ENCODE results near the gene KRT1.

KRT1 gene

DNA sequence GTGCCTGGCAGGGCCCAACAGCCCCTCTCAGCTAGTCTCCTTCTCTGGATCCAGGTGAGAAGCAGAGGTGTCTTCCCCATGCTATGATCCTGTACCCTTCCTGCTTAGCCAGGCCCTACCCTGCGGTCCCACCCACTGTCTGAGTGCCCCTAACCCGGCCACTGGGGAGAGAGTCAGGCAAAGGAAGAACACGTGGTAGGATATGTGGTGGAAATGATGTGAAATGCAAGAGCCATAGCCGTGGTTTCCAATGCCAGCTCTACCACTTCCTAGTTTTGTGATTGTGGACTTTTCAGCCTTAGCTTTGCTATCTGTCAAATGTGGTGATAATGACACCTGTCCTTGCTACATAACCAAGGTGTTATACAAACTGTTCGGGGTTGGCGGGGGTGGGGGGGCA lies 44.0 kb downstream of the KRT1 start:
- DNase-seq (ENCODE audit: low read depth) = no peak

DNA sequence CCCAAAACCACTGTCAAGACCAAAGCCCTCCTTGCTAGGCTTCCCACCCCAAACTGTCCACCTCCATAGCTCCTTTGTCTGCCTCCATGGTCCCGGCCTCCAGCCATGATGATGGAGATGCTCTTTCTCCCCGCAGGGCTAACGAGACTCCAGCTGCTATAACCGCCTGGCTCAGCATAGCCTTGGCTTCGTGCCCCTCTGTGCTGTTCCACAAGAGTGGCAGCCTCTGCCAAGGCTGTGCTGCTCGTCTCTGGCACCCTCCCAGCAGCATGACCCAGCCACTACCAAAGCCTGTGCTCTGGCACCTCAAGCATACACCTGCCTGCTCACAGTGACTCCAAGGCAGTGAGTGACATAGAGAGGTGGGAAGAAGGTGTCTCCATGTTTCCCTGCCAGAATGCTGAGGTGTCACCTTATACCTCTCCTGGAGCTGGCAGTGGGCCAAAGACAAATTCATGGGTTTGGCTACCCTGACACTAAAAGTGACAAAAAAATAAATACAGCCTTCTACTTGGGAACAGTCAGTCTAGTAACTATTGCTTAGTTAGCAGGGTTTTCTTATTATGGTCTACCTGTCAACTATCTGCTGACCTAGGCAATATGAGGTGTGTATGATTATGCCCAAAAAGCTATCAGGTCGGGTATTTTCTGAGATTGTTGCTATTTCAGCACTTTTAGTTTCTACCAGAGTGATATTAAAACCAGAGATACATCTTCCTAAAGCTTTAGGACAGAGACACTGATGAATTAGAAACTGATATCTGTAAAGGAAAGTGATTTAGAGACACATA lies 45.7 kb downstream of the KRT1 start:
- DNase-seq (ENCODE audit: low read depth) = no peak

DNA sequence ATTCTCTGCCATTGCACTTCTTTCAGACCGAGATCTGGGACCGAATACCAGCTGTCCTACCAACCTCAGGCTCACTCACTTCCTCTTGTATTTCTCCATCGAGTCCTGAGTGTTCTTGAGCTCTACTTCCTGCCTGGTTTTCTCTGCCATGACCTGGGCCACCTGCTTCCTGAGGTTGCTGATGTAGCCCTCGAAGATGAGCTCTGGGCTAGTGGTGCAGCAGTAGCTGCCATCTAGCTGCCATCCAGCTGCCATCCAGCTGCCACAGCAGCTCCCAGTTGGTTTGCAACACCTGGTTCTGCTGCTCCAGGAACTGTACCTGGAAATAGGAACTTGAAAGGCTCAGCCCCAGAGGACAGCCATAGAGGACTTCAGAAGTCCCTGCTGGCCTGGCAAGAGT lies 46.8 kb downstream of the KRT1 start:
- DNase-seq (ENCODE audit: low read depth) = no peak

DNA sequence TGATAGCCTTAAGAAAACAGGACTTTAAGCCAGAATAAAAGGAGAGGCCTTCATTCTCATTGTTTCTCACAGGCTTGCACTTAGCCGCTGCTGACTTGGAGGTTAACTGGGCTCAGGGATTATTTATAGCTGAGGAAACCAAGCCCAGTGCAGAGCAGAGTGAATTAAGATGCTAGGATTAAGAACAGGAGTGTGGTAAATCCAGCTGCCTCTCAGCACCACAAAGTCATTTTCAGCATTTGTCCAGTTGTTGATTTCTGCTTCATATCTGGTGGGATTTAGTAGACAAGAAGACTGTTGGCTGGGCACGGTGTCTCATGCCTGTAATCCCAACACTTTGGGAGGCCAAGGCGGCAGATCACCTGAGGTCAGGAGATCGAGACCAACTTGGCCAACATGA lies 47.6 kb downstream of the KRT1 start:
- no peak for DNase-seq (ENCODE audit: low read depth)

DNA sequence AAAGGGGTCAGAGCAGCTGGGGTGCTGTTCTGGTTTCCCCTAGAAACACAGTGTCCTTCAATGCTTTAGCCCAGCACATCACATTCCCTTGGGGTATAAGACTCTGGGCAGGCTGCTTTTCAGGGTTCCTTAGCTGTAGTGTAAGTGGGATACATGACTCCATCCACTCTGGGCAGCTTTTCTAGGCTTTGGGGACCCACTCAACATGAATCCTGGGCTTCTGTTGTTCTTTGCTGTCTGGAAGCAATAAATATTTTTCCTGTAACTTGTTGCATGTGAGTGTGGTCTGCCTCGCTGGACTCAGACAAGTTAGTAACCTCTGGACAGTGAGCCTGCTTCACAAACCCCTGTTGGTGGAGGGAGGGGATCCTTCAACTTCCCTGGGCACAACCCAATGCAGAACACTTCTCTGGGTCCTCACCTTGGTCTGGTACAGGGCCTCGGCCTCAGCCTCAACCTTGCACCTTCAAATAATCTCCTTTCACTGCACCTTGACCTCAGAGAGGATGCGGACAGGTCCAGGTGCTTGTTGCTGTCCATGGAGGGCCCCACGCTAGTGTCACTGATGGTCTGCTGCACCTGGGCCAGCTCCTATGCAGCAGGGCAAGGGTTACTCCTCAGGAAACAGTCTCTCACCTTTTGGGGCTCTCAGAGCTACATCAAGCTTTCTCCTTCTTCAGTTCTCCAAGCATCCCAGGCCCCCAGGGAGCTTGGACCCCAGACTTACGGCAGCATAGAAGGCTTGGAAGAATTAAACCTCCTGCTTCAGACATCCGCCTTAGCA lies 48.3 kb downstream of the KRT1 start:
- no peak for DNase-seq (ENCODE audit: low read depth)

DNA sequence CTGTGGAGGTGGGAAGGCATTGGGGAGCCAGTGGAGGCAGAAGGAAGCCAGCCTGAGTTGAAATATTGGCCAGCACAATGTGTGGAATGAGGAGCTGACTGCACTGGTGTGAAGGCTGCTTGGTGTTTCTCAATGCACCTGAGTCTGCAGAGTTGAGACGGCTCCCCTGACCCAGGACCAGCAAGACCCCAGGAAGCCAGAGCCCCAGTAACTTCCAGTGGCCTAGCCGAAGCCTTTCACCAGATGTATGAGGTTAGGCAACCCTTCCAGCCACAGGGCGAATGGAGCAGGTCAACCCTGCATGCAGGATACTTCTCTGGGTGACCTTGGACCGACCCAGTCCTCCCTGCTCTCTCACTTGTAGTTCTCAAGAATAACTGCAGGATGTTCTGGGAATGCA lies 48.9 kb downstream of the KRT1 start:
- no peak for DNase-seq (ENCODE audit: low read depth)

DNA sequence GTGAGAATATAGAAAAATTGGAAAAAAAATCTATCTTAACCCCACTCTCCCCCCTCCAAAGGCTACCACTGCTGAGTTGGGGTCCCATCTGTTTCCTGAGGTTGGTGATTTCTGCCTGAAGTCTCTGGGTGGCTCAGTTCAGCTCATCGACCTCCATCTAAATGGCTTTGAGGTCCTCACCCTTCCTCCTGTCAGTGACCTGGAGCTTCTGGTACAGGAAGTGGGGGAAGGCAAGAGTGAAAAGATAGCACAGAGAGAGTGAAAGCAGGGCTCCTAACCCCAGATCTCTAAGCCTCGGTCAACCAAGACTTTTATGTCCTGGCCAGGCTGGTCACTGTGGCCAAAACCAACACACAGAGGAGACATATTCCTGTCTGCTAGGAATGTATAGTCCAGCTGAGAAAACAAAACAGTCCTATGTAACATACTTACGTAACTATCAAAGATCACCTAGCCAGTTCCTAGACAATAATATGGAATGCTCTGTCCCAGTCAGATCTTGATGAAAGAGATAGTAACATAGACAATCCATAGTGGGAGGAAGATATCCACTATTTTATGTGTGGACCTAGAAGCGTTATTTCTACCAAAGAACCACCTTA lies 49.5 kb downstream of the KRT1 start:
- no peak for DNase-seq (ENCODE audit: low read depth)

DNA sequence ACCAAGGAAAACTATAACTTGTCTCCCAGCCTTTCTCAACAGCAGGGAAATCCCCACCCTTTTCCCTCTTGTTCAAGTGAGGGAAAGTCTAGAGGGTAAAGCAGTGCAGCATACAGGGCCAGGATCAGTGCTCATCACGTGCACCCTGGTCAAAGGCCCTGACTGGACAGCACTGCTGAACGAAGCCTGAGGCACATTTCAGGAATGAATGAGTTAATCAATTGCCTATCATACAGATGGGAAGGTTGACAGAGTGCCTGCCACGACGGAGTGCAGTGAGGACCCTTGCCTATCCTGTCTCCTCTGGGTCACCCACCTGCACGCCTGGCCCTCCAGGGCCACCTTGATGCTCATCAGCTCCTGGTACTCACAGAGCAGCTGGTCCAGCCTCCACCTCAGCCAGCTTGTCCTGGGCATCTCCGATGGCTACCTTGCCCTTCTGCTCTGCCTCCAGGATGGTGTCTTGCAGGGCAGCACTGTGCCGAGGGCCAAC lies 50.2 kb downstream of the KRT1 start:
- DNase-seq (ENCODE audit: low read depth) = no peak

DNA sequence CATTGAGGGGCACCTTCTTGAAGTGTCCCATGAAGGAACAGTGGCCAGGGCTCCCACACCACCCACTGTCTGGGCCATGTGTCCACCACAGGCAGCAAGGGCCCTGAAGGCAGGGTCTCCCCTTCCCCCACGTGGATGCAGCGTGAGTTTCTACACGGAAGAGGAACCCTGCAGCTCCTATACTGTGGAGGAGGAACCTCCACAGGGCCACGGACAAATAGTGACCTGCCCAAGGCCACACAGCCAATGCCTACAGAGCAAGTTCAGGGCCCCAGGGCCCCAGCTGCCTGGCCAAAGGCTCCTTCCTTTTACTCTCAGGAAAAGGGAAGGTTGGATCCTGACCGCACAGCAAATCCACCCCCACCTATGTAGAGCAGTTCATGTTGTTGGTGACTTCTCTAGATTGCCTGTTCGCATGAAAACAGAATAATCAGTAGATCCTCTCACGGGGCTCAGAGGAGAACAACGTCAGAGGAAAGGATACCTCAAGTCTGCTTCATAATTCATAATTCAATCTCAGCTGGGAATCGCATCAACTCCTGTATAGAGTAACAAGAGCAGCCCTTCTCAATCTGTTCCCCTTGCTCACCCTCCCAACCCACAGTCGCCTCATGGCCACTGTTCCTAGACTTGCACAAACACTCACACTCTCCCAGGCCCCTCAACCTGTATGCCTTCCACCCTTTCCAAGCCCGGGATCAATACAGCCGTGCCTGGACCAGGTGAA lies 50.8 kb downstream of the KRT1 start:
- no peak for DNase-seq (ENCODE audit: low read depth)

DNA sequence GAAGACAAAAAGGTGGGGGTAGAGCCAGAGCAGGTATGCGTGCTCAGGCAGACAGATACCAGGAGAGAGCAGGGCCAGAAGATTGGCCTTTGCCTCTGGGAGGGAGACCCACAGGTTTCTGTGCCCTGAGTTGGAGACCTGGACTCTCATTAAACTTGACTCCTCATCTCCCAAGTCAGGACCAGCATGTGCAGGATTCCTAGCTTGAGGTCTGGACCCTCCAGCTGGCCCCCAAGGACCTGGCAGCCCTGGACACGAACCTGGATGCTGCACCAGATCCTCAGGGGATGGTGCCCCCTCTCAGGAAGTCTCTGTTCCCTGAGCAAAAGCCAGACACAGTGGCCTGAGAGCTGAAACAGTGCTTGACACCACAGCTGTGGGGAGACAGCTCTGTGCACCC lies 51.4 kb downstream of the KRT1 start:
- DNase-seq (ENCODE audit: low read depth) = no peak

DNA sequence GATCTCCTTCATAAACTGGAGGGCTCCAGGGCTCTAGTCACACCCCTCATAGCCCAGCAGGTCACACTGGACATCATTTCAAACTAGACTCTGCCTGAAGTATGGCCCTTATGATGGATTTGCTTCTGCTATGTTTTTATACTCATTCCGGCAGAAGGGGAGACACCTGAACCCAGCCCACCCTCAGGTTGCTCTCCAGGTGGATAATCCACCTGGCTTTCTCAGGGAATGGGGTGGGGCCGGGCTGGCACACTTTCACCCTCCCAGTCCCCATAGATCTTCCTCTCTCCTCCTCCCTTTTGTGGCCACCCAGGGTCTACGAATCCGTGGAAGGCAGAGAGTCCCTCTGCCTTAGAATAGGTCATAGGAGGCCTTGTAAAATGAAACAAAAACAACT lies 52.1 kb downstream of the KRT1 start:
- DNase-seq (ENCODE audit: low read depth) = no peak

DNA sequence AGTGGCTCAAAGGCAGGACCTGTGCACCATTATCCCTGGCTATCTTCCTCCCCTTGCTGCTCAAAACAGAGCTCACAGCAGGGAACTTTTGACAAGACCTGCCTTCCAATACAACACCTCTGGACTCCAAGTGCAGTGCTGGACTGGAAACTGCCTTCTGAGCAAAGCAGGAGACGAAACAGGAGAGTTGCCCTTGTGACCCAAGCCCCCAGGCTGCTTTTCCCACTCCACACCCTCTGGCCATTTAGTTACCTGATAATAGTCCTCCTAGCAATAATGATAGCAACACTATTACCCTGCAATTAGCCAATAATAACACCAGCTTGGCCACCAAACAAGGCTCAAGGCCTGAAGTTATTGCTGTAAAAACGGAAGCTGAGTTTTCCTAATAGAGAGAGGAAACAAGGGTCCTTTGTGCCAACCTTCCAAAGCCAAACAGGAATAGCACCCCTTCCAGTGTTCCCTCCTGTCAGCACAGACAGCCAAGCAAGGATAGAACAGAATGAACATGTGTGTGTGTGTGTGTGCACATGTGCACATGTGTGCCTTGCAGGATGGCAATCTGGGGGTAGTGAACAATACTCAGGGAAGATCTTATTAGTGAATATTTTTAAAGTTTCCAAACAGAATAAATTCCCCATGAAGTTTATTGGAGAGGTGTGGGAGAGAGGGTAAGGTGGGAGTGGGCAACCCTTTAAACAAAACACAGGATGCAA lies 52.7 kb downstream of the KRT1 start:
- DNase-seq (ENCODE audit: low read depth) = no peak
